ENCODE measurements around the gene SYT2.
"Not testable (repeated sequence)": the region's sequence is repeated elsewhere in the genome, so short reads cannot be mapped to it uniquely, and the experiment has no call there.

The SYT2 gene

GRCh38 chr1:202565890-202566602 is 144.2 kb downstream of the SYT2 start:
- DNase-seq: no peak

GRCh38 chr1:202564958-202565495 is 145.2 kb downstream of the SYT2 start:
- DNase-seq: no peak

- DNase-seq: no peak
Observed at GRCh38 chr1:202563818-202564217, 146.4 kb downstream of the SYT2 start.

GRCh38 chr1:202562444-202563060 is 147.7 kb downstream of the SYT2 start:
- no peak for DNase-seq

- no peak for DNase-seq
Observed at GRCh38 chr1:202561726-202562443, 148.4 kb downstream of the SYT2 start.

GRCh38 chr1:202561240-202561639 is 149.0 kb downstream of the SYT2 start:
- no peak for DNase-seq

GRCh38 chr1:202557662-202558061 is 152.6 kb downstream of the SYT2 start:
- not testable (repeated sequence) for DNase-seq

- DNase-seq: not testable (repeated sequence)
Observed at GRCh38 chr1:202556037-202556436, 154.2 kb downstream of the SYT2 start.

GRCh38 chr1:202554619-202555018 is 155.6 kb downstream of the SYT2 start:
- DNase-seq: not testable (repeated sequence)

GRCh38 chr1:202553560-202554038 is 156.7 kb downstream of the SYT2 start:
- DNase-seq: peak in 1 of 2 experiments; percentile 2

- DNase-seq: not testable (repeated sequence)
Observed at GRCh38 chr1:202553078-202553477, 157.2 kb downstream of the SYT2 start.

GRCh38 chr1:202552615-202553014 is 157.6 kb downstream of the SYT2 start:
- not testable (repeated sequence) for DNase-seq

- no peak for DNase-seq
Observed at GRCh38 chr1:202551683-202552082, 158.6 kb downstream of the SYT2 start.

GRCh38 chr1:202550088-202550487 is 160.2 kb downstream of the SYT2 start:
- DNase-seq: not testable (repeated sequence)

GRCh38 chr1:202547215-202547614 is 163.0 kb downstream of the SYT2 start:
- DNase-seq: no peak

- DNase-seq: not testable (repeated sequence)
Observed at GRCh38 chr1:202546796-202547195, 163.5 kb downstream of the SYT2 start.

- DNase-seq: not testable (repeated sequence)
Observed at GRCh38 chr1:202546377-202546776, 163.9 kb downstream of the SYT2 start.

GRCh38 chr1:202545647-202546303 is 164.5 kb downstream of the SYT2 start:
- not testable (repeated sequence) for DNase-seq

- not testable (repeated sequence) for DNase-seq
Observed at GRCh38 chr1:202544766-202545449, 165.3 kb downstream of the SYT2 start.

- DNase-seq: not testable (repeated sequence)
Observed at GRCh38 chr1:202543537-202543936, 166.7 kb downstream of the SYT2 start.

- DNase-seq: not testable (repeated sequence)
Observed at GRCh38 chr1:202542415-202542814, 167.8 kb downstream of the SYT2 start.

GRCh38 chr1:202540858-202541257 is 169.4 kb downstream of the SYT2 start:
- not testable (repeated sequence) for DNase-seq

Data from Kasumi-1 (cell line).